Measurements from ENCODE around the gene SRA1. TPM values are rescaled to one million over a fixed set of nuclear protein-coding genes. Genes with fewer than 3 reads are reported as not detected.
A peak's percentile ranks its signal among the peaks of the same experiment; 100 is the strongest.

SRA1 gene
- total and polyA plus RNA-seq, 11 donors, result 22.4 to 38.1 (median 29.0) TPM

- ATAC-seq (no peak), DNase-seq (peak in 1 of 5 donors; percentile 45)
- Histone ChIP-seq H3K4me3 (peak overlapping the region; percentile 38 to 89 (median 76)), H3K4me1 (peaks cover 9 to 56% (median 37%) of the 10 kb centered on the region in 12 donors), H3K27me3 (no peaks in the 10 kb centered on the region), H3K9me3 (no peaks in the 10 kb centered on the region), H3K27ac (peak overlapping the region; percentile 90 to 97 (median 94)), H3K36me3 (peaks cover 0 to 48% (median 40%) of the 10 kb centered on the region in 9 donors)
- WGBS, 4 donors, result 72 to 74% (median 73%) methylated on average over 8 of the region's 8 CpGs
- TF ChIP-seq CTCF (IDR thresholded peaks at IDR 0.05), result no peak
- no peak for TF ChIP-seq POLR2A (IDR thresholded peaks at IDR 0.05)
- intact Hi-C loops (cut with DNase I), result loop anchor here in 2 of 10 donors (5.0 to 10.0 kb wide), 2 partner anchors 69 to 141 kb away; partner anchors contain the start of genes CD14 (in 1 of the 2) and ZMAT2 (in 1 of the 2)
Measured at GRCh38 chr5:140563596-140563995, 6.3 kb upstream of the SRA1 start.

- H3K27ac ChIP-seq, result no peak overlapping the region
Measured at GRCh38 chr5:140561753-140562523, 4.7 kb upstream of the SRA1 start.

GRCh38 chr5:140560227-140560626 is 3.0 kb upstream of the SRA1 start:
- Histone ChIP-seq H3K27ac (no peak overlapping the region), H3K9me3 (no peaks in the 10 kb centered on the region), H3K27me3 (no peaks in the 10 kb centered on the region), H3K4me1 (peaks cover 0 to 47% (median 35%) of the 10 kb centered on the region in 12 donors), H3K36me3 (peaks cover 0 to 29% (median 16%) of the 10 kb centered on the region in 9 donors), H3K4me3 (no peak overlapping the region)
- intact Hi-C loops (cut with DNase I), result loop anchor here in 2 of 10 donors (5.0 to 10.0 kb wide), 2 partner anchors 72 to 145 kb away; partner anchors contain the start of genes CD14 (in 1 of the 2) and ZMAT2 (in 1 of the 2)
- ATAC-seq (no peak), DNase-seq (no peak)
- no peak for TF ChIP-seq POLR2A (IDR thresholded peaks at IDR 0.05)
- TF ChIP-seq CTCF (IDR thresholded peaks at IDR 0.05), result no peak
- 89 to 95% (median 92%) methylated on average over 10 of the region's 10 CpGs for WGBS, 4 donors

More at GRCh38 chr5:140561753-140562523, 4.7 kb upstream of the SRA1 start:
- intact Hi-C loops (cut with DNase I), result loop anchor here in 2 of 10 donors (5.0 to 10.0 kb wide), 2 partner anchors 70 to 143 kb away; partner anchors contain the start of genes CD14 (in 1 of the 2) and ZMAT2 (in 1 of the 2)
- no peak for ATAC-seq
- 89 to 97% (median 92%) methylated on average over 10 of the region's 10 CpGs for WGBS, 4 donors
- Histone ChIP-seq H3K9me3 (no peaks in the 10 kb centered on the region), H3K4me3 (no peak overlapping the region), H3K27me3 (no peaks in the 10 kb centered on the region), H3K4me1 (peaks cover 9 to 49% (median 32%) of the 10 kb centered on the region in 12 donors), H3K36me3 (peaks cover 0 to 36% (median 26%) of the 10 kb centered on the region in 9 donors)
- DNase-seq, result no peak
- TF ChIP-seq CTCF (IDR thresholded peaks at IDR 0.05) (no peak), POLR2A (IDR thresholded peaks at IDR 0.05) (no peak)

GRCh38 chr5:140558542-140558941 is 1.3 kb upstream of the SRA1 start:
- DNase-seq, result no peak
- WGBS, 4 donors, result 93 to 97% (median 95%) methylated on average over 9 of the region's 9 CpGs

More at GRCh38 chr5:140558542-140558941, 1.3 kb upstream of the SRA1 start:
- intact Hi-C loops (cut with DNase I), result loop anchor here in 1 of 10 donors (5.0 kb wide), 1 partner anchor 139 kb away; no protein-coding TSS in a partner anchor
- no peak for ATAC-seq
- peaks cover 0 to 56% (median 42%) of the 10 kb centered on the region in 12 donors for H3K4me1 ChIP-seq
- H3K27me3 ChIP-seq, result no peaks in the 10 kb centered on the region
- TF ChIP-seq POLR2A (IDR thresholded peaks at IDR 0.05) (no peak), CTCF (IDR thresholded peaks at IDR 0.05) (no peak)
- H3K4me3 ChIP-seq, result no peak overlapping the region
- H3K36me3 ChIP-seq, result peaks cover 0 to 29% (median 21%) of the 10 kb centered on the region in 9 donors
- no peaks in the 10 kb centered on the region for H3K9me3 ChIP-seq
- H3K27ac ChIP-seq, result no peak overlapping the region

Measured in heart left ventricle (tissue), 16 donors.